Measurements from ENCODE around the gene ADSS1.
A peak's percentile ranks its signal among the peaks of the same experiment; 100 is the strongest.

ADSS1 gene

GRCh38 chr14:104723651-104724406, at the start of gene ADSS1:
Gene ADSS1 (plus strand): TSS chr14:104724229. CDS start chr14:104724271, 42 bp downstream.
- peak; percentile 34 for DNase-seq

GRCh38 chr14:104675447-104675846, 48.6 kb upstream of the ADSS1 start:
- no peak for DNase-seq

- no peak for DNase-seq
Observed at GRCh38 chr14:104676130-104676693, 47.8 kb upstream of the ADSS1 start.

GRCh38 chr14:104676694-104677511, 47.1 kb upstream of the ADSS1 start:
- no peak for DNase-seq

GRCh38 chr14:104677512-104678332, 46.3 kb upstream of the ADSS1 start:
- peak; percentile 90 for DNase-seq

- DNase-seq, result peak; percentile 88
Observed at GRCh38 chr14:104678346-104678745, 45.7 kb upstream of the ADSS1 start.

- no peak for DNase-seq
Observed at GRCh38 chr14:104678901-104679705, 44.9 kb upstream of the ADSS1 start.

GRCh38 chr14:104680056-104680805, 43.8 kb upstream of the ADSS1 start:
- DNase-seq, result no peak

GRCh38 chr14:104680806-104681688, 43.0 kb upstream of the ADSS1 start:
- DNase-seq, result peak; percentile 84

- DNase-seq, result no peak
Observed at GRCh38 chr14:104681689-104682074, 42.3 kb upstream of the ADSS1 start.

- no peak for DNase-seq
Observed at GRCh38 chr14:104682107-104682593, 41.9 kb upstream of the ADSS1 start.

- DNase-seq, result no peak
Observed at GRCh38 chr14:104683653-104684448, 40.2 kb upstream of the ADSS1 start.

GRCh38 chr14:104684449-104684821, 39.6 kb upstream of the ADSS1 start:
- DNase-seq, result no peak

GRCh38 chr14:104685216-104685997, 38.6 kb upstream of the ADSS1 start:
- no peak for DNase-seq

GRCh38 chr14:104685998-104686610, 37.9 kb upstream of the ADSS1 start:
- DNase-seq, result no peak

- no peak for DNase-seq
Observed at GRCh38 chr14:104686624-104687517, 37.2 kb upstream of the ADSS1 start.

Measured in NCI-H1694 treated with DMSO at 0.1 percent for 48 hours (cell line).